ENCODE measurements around the gene RSBN1. TPM values are rescaled to one million over a fixed set of nuclear protein-coding genes. Genes with fewer than 3 reads are reported as not detected.

The RSBN1 gene
- total RNA-seq, 4 donors from 2014 or later: 17.1 to 29.1 (median 22.2) TPM

DNA sequence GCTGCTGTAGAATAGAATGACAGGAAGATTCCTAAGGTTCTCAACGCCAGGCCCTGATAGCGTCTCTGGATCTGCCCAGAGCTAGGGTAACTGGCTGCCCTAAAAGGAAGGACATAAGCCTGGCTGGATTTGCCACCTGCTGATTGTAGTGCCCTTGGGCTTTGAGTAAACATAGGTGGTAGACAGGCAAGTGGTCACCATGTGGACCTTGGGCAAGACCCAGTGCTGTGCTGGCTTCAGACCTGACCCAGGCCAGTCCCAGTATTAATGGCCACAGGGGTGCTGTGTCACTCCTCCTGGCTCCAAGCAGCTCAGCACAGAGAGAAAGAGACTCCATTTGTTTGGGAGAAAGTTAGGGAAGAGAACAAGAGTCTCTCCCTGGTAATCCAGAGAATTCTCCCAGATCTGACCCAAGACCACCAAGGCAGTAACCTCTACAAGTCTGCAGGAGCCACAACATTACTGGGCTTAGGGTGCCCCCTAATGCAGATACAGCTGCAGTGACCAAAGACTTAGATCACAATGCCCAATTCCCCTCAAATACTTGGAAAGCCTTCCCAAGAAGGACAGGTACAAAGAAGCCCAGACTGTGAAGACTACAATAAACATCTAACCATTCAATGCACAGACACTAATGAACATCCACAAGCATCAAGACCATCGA is 97.5 kb downstream of the RSBN1 start:
- TF ChIP-seq POLR2AphosphoS5 (IDR thresholded peaks at IDR 0.05): no peak
- TF ChIP-seq, protein P1, sequence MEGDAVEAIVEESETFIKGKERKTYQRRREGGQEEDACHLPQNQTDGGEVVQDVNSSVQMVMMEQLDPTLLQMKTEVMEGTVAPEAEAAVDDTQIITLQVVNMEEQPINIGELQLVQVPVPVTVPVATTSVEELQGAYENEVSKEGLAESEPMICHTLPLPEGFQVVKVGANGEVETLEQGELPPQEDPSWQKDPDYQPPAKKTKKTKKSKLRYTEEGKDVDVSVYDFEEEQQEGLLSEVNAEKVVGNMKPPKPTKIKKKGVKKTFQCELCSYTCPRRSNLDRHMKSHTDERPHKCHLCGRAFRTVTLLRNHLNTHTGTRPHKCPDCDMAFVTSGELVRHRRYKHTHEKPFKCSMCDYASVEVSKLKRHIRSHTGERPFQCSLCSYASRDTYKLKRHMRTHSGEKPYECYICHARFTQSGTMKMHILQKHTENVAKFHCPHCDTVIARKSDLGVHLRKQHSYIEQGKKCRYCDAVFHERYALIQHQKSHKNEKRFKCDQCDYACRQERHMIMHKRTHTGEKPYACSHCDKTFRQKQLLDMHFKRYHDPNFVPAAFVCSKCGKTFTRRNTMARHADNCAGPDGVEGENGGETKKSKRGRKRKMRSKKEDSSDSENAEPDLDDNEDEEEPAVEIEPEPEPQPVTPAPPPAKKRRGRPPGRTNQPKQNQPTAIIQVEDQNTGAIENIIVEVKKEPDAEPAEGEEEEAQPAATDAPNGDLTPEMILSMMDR (IDR thresholded peaks at IDR 0.05): no peak
- no peak for TF ChIP-seq EP300 (IDR thresholded peaks at IDR 0.05)
- no peak for TF ChIP-seq POLR2A (IDR thresholded peaks at IDR 0.05)
- Histone ChIP-seq H3K9me3 (no peaks in the 10 kb centered on the region), H3K36me3 (peaks cover 24% of the 10 kb centered on the region), H3K27me3 (no peaks in the 10 kb centered on the region), H3K27ac (no peak overlapping the region), H3K4me3 (no peak overlapping the region), H3K4me1 (no peaks in the 10 kb centered on the region)
- no peak for DNase-seq (ENCODE audit: low spot score in 2 of 2)
- 95% methylated on average over 3 of the region's 3 CpGs for WGBS

Other genes starting within 250 kb of the RSBN1 start
- gene PHTF1, start 53.0 kb downstream of the RSBN1 start, total RNA-seq: 1 to 10 TPM; 1.5 to 4.8 (median 2.7) TPM
- gene PTPN22, start 59.2 kb upstream of the RSBN1 start, total RNA-seq: 1 to 10 TPM in 1 of 4 donors, under 1 TPM in 3; 0.34 to 1.7 (median 0.77) TPM
- gene BCL2L15, start 75.1 kb upstream of the RSBN1 start, total RNA-seq: 1 to 10 TPM in 1 of 4 donors, under 1 TPM in 3; 0.13 to 1.4 (median 0.45) TPM
- gene AP4B1, start 92.3 kb upstream of the RSBN1 start, total RNA-seq: 10 to 100 TPM; 10.9 to 34.0 (median 12.2) TPM
- 1 to 10 TPM; 4.3 to 8.9 (median 6.3) TPM for gene DCLRE1B, start 92.8 kb upstream of the RSBN1 start, total RNA-seq
- gene HIPK1, start 116.8 kb upstream of the RSBN1 start, total RNA-seq: 10 to 100 TPM; 59.4 to 81.8 (median 69.7) TPM
- 10 to 100 TPM in 3 of 4 donors, 1 to 10 TPM in 1; 8.3 to 21.0 (median 18.0) TPM for gene OLFML3, start 167.0 kb upstream of the RSBN1 start, total RNA-seq